Heart right ventricle (tissue), 16 donors: ENCODE results near the gene LONP1. TPM values are rescaled to one million over a fixed set of nuclear protein-coding genes. Genes with fewer than 3 reads are reported as not detected.

ENCODE experiments used
- ATAC-seq, 8 donors: fragments of 200-7000 bp; cut with Tn5 transposase; one replicate each; pipeline ENCODE4 v1.9.1; 2020; ENCODE audit warnings: mild to moderate bottlenecking in 8 of 8, moderate library complexity in 8 of 8, moderate number of reproducible peaks in 1 of 8
- DNase-seq, 2 donors: peaks; one replicate each; pipeline ENCODE4 v3.0.0-alpha.2; 2020
- H3K27ac ChIP-seq, 10 donors: fragments of 200-600 bp; sonication (generic) in 2 of 10; one replicate each; pipeline versions ENCODE4 v1.5.0 to v1.8.0; 2020 to 2022; ENCODE audit warnings: mild to moderate bottlenecking in 3 of 10
- H3K27me3 ChIP-seq, 7 donors: fragments of 200-600 bp; one replicate each; pipeline ENCODE4 v1.8.0; 2021 to 2022; ENCODE audit warnings: mild to moderate bottlenecking in 2 of 7
- H3K36me3 ChIP-seq, 9 donors: fragments of 200-600 bp; sonication (generic) in 1 of 9; one replicate each; pipeline versions ENCODE4 v1.5.0 to v1.8.0; 2020 to 2022; ENCODE audit warnings: mild to moderate bottlenecking in 2 of 9
- H3K4me1 ChIP-seq, 9 donors: fragments of 200-600 bp; sonication (generic) in 1 of 9; one replicate each; pipeline versions ENCODE4 v1.5.0 to v1.8.0; 2020 to 2022; ENCODE audit warnings: mild to moderate bottlenecking in 4 of 9
- H3K4me3 ChIP-seq, 10 donors: fragments of 200-600 bp; sonication (generic) in 2 of 10; one replicate each; pipeline versions ENCODE4 v1.5.0 to v1.8.0; 2020 to 2022; ENCODE audit warnings: mild to moderate bottlenecking in 7 of 10, moderate library complexity in 2 of 10
- H3K9me3 ChIP-seq, 11 donors: fragments of 200-600 bp in 10 of 11; sonication (generic) in 2 of 11; one replicate each; pipeline versions ENCODE4 v1.5.0 to v1.8.0; 2013 to 2022; ENCODE audit warnings: mild to moderate bottlenecking in 2 of 11, control low read depth in 1 of 11, moderate library complexity in 1 of 11
- CTCF ChIP-seq, 9 donors: fragments of 200-600 bp; sonication (generic) in 2 of 9; IDR thresholded peaks; one replicate each; pipeline versions ENCODE4 v1.5.0 to v1.8.0; 2021 to 2022; ENCODE audit warnings: antibody characterized with exemption in 9 of 9, mild to moderate bottlenecking in 5 of 9, moderate library complexity in 1 of 9
- WGBS, 2 donors: extraction: QIAGEN DNeasy Blood & Tissue Kit; methylation state at CpG; one replicate each; pipeline ENCODE4 v1.1.7; 2013; ENCODE audit warnings: inconsistent platforms in 1 of 2; 5-methylcytosine and 5-hydroxymethylcytosine counted together
- intact Hi-C, 10 donors: fragments of 100-400 bp; cut with DNase I; formaldehyde crosslinking; loops; one replicate each; pipeline versions ENCODE4 v1.11.1 to v1.14.2; 2022
- polyA plus RNA-seq, 2 donors: library from polyadenylated mRNA; stranded (reverse); fragments of 200-250 nt; gene quantifications; one replicate each; pipeline ENCODE4 v1.2.3, GENCODE V29; 2013
- total RNA-seq, 10 donors: library from RNA; stranded (reverse); fragmentation: NEBNext Ultra II Directional in 3 of 10; extraction: Animal tissue kit (Norgen Biotek cat#: 25700) in 3 of 10; gene quantifications; one replicate each; pipeline versions ENCODE4 v1.2.1 to v1.2.4, GENCODE V29; 2021 to 2023
- donor health status: Arrhythmogenic right ventricular cardiomyopathy.
- donor health status: ischemic (EF 13 %, LVEDD 7.1; RV severe dilation, severe dysfunction).
- donor health status: healthy with polysubstance abuse.
- donor health status: DM: no; HTN: yes; CAD: no.
- donor health status: DM: no; HTN: no; CAD: no.
- donor health status: ischemic (EF 25% LVEDD 6.9; RV normal size, moderate dysfunction).
- donor health status: ischemic (EF 25% LVEDD 5.7; RV mildly dilated, moderate dysfunction).
- donor health status: healthy.
- donor health status: DM: yes; HTN: yes; CAD: no.
- donor health status: Ischemic cardiomyopathy.
- donor health status: ischemic (EF 35%, LVEDD 5.7; RV mildly dilated, moderate dysfunction).
- donor health status: nonischemic (EF 11% LVEDD 7.7; RV severe dilation, severe dysfunction).
- donor health status: DM: yes; HTN: yes; CAD: no.
- donor health status: PGD.
- donor health status: ischemic (EF 29% LVEDD 5.4; RV normal size, mild dysfunction).
- donor health status: nonischemic (EF 23%, LVEDD 6.1; RV moderate dilation, normal function).

LONP1 gene
- total and polyA plus RNA-seq, 12 donors: 71.4 to 121 (median 90.5) TPM

GRCh38 chr19:5682107-5682482 is 37.9 kb downstream of the LONP1 start:
- WGBS, 2 donors: 86 to 88% methylated on average over 3 of the region's 3 CpGs
- Histone ChIP-seq H3K27me3 (no peaks in the 10 kb centered on the region), H3K36me3 (peaks cover 0 to 16% (median 0%) of the 10 kb centered on the region in 9 donors), H3K4me1 (peaks cover 5 to 26% (median 18%) of the 10 kb centered on the region in 9 donors), H3K9me3 (no peaks in the 10 kb centered on the region), H3K4me3 (no peak overlapping the region), H3K27ac (no peak overlapping the region)
- TF ChIP-seq CTCF (IDR thresholded peaks at IDR 0.05): no peak
- DNase-seq (no peak), ATAC-seq (no peak)
- intact Hi-C loops: loop anchor here in 1 of 10 donors (5.0 kb wide), 1 partner anchor 60 kb away; the partner anchor contains the start of genes SAFB and SAFB2

DNA sequence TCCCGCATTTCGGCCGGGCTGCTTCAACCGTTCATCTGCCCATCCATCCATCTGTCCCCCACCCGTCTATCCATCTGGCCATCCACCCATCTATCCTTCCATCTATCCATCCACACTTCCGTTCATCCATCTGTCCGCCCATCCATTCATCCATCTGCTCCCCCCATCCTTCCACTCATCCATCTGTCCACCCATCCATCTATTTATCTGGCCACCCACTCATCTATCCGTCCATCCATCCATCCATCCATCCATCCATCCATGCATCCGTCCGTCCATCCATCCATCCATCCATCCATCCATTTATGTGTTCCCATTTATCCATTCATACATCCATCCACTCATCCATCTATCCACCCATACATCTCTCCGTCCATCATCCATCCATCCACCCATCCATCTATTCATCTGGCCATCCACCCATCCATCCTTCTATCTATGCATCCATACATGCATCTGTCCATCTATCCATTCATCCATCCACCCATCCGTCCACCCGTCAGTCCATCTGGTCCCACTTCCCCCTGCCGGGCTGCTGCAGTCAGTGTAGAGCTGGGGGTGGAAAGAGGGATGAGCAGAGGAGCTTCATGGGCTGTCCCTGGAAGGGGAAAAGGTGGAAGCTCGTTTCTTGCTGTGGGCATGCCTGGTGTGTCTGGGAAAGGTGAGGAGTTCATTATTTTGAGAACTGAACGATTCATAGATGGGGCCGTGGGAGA is 38.4 kb downstream of the LONP1 start:
- 66% methylated on average over 17 of the region's 17 CpGs for WGBS, 2 donors
- no peak for ATAC-seq
- peak overlapping the region in 9 of 10 donors; percentile 72 to 97 (median 82) for H3K4me3 ChIP-seq
- intact Hi-C loops: loop anchor here in 3 of 10 donors (2.0 to 5.0 kb wide), 3 partner anchors 39 to 59 kb away; partner anchors contain the start of genes SAFB (in 2 of the 3), SAFB2 (in 2 of the 3), CATSPERD (in 1 of the 3) and LONP1 (in 1 of the 3)
- H3K27me3 ChIP-seq: no peaks in the 10 kb centered on the region
- no peak for DNase-seq
- H3K27ac ChIP-seq: peak overlapping the region in 2 of 10 donors; percentile 94 to 97
- peaks cover 0 to 16% (median 0%) of the 10 kb centered on the region in 9 donors for H3K36me3 ChIP-seq
- TF ChIP-seq CTCF (IDR thresholded peaks at IDR 0.05): no peak
- H3K4me1 ChIP-seq: peaks cover 5 to 24% (median 15%) of the 10 kb centered on the region in 9 donors
- no peaks in the 10 kb centered on the region for H3K9me3 ChIP-seq

DNA sequence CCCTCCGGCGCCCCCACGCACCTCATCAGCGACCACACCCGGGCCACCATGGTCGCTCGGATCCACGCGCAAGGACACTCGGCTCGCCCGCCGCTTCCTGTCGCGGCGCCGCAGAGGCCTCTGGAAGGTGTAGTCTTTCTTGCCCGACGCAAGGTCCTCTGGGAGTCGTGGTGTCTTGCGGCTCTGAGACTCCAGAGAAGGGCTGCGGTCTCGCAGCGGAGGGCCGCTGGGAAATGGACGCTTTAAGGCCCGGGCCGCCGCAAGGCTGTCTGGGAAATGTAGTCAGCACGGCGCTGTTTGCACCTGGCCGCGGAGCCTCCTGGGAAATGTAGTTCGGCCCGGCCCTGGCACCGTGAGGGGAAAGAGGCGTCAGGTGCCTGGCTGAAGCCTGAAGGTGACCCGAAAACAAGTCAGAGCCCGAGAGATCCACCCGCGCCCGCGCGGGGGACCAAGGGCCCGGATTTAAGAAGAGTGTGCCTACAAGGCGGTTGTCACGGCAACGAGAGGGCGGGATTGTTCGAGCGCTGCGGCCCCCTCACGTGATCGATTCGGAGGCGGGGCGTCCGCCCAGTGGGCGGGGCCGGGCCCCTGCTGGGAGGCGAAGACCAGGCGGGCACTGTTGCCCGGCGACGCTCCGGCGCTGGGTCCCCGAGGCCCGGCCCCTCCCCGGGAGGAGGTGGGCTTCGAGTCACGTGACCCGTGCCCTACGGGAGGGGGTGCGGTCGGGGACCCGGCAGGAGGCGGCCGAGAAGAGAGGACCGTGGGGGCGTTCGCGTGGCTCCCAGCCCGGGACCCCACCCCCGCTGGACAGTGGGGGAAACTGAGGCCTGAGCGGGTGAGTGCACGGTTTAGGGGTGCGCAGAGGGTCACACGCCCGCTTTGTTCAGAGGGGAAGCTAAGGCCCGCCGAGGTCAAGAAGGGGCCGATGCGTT is 39.2 kb downstream of the LONP1 start, which contains the start of the genes HSD11B1L and MICOS13:
TSS of gene HSD11B1L (plus strand) at position 591 of the 932 bp plus-strand sequence. CDS start 3,806 bp downstream, outside the sequence.
TSS of gene MICOS13 (minus strand) at position 80 of the 932 bp plus-strand sequence. CDS start at position 50, 30 bp downstream.
- no peak for TF ChIP-seq CTCF (IDR thresholded peaks at IDR 0.05)
- intact Hi-C loops: loop anchor here in 3 of 10 donors (2.0 to 5.0 kb wide), 3 partner anchors 40 to 58 kb away; partner anchors contain the start of genes SAFB (in 2 of the 3), SAFB2 (in 2 of the 3), CATSPERD (in 1 of the 3) and LONP1 (in 1 of the 3)
- H3K4me3 ChIP-seq: peak within 1 kb of the TSS; percentile 47 to 97 (median 82)
- ATAC-seq (peak; percentile 90 to 98 (median 95)), DNase-seq (peak; percentile 98 to 99)
- no peaks in the 10 kb centered on the region for H3K9me3 ChIP-seq
- WGBS, 2 donors: 1 to 2% methylated on average over 91 to 94 of the region's 94 CpGs
- peak within 1 kb of the TSS; percentile 57 to 97 (median 93) for H3K27ac ChIP-seq
- H3K27me3 ChIP-seq: no peaks in the 10 kb centered on the region
- H3K4me1 ChIP-seq: peaks cover 5 to 28% (median 20%) of the 10 kb centered on the region in 9 donors
- peaks cover 0 to 16% (median 0%) of the 10 kb centered on the region in 9 donors for H3K36me3 ChIP-seq
